Hematopoietic multipotent progenitor cell treated with erythropoietin and hydrocortisone succinate and interleukin-3 and kit ligand, for 6 days (in vitro differentiated cells): Measurements from ENCODE around the gene CCDC102B.
"Not testable (repeated sequence)": the region's sequence is repeated elsewhere in the genome, so short reads cannot be mapped to it uniquely, and the experiment has no call there.

Source experiments
- DNase-seq: peaks from one replicate; pipeline ENCODE4 v3.0.0-alpha.2; 2015

The CCDC102B gene

GRCh38 chr18:68797871-68798270 is at the start of gene CCDC102B:
Gene CCDC102B, plus strand, starts transcription at chr18:68798080. Its CDS starts 38,684 bp downstream, at chr18:68836764.
- no peak for DNase-seq

GRCh38 chr18:68757126-68757525 is 40.8 kb upstream of the CCDC102B start:
- DNase-seq = no peak

- peak; percentile 3 for DNase-seq
These were observed 38.6 kb upstream of the CCDC102B start for GRCh38 chr18:68759308-68759707.

GRCh38 chr18:68763083-68763482 is 34.8 kb upstream of the CCDC102B start:
- no peak for DNase-seq

- no peak for DNase-seq
These were observed 33.9 kb upstream of the CCDC102B start for GRCh38 chr18:68764016-68764415.

- no peak for DNase-seq
These were observed 31.4 kb upstream of the CCDC102B start for GRCh38 chr18:68766433-68766832.

GRCh38 chr18:68769461-68769860 is 28.4 kb upstream of the CCDC102B start:
- no peak for DNase-seq

- DNase-seq = no peak
These were observed 25.6 kb upstream of the CCDC102B start for GRCh38 chr18:68772268-68772667.

GRCh38 chr18:68778280-68778886 is 19.5 kb upstream of the CCDC102B start:
- no peak for DNase-seq

- peak; percentile 59 for DNase-seq
These were observed 18.7 kb upstream of the CCDC102B start for GRCh38 chr18:68779169-68779568.

- DNase-seq = no peak
These were observed 16.9 kb upstream of the CCDC102B start for GRCh38 chr18:68780802-68781635.

GRCh38 chr18:68783506-68783905 is 14.4 kb upstream of the CCDC102B start:
- DNase-seq = no peak

GRCh38 chr18:68784071-68784470 is 13.8 kb upstream of the CCDC102B start:
- no peak for DNase-seq

- not testable (repeated sequence) for DNase-seq
These were observed 7.6 kb upstream of the CCDC102B start for GRCh38 chr18:68790290-68790689.

- no peak for DNase-seq
These were observed 6.1 kb upstream of the CCDC102B start for GRCh38 chr18:68791801-68792200.

- no peak for DNase-seq
These were observed 3.9 kb upstream of the CCDC102B start for GRCh38 chr18:68793951-68794350.

- no peak for DNase-seq
These were observed 767 bp upstream of the CCDC102B start for GRCh38 chr18:68796936-68797690.

GRCh38 chr18:68800075-68800474 is 2.2 kb downstream of the CCDC102B start:
- no peak for DNase-seq

GRCh38 chr18:68803356-68803755 is 5.5 kb downstream of the CCDC102B start:
- no peak for DNase-seq

GRCh38 chr18:68817584-68817983 is 19.7 kb downstream of the CCDC102B start:
- DNase-seq = peak; percentile 2

GRCh38 chr18:68818584-68818983 is 20.7 kb downstream of the CCDC102B start:
- DNase-seq = no peak

- DNase-seq = no peak
These were observed 25.0 kb downstream of the CCDC102B start for GRCh38 chr18:68822926-68823325.

GRCh38 chr18:68826121-68826520 is 28.2 kb downstream of the CCDC102B start:
- DNase-seq = no peak
